CD4-positive, alpha-beta T cell treated with Interleukin-12 subunit alpha and Interleukin-12 subunit beta, for 1 hour (primary cell): ENCODE data around the gene MAG.

Source experiments
- DNase-seq: peaks from one replicate; pipeline ENCODE4 v3.0.0-alpha.2; 2020

The MAG gene, protein sequence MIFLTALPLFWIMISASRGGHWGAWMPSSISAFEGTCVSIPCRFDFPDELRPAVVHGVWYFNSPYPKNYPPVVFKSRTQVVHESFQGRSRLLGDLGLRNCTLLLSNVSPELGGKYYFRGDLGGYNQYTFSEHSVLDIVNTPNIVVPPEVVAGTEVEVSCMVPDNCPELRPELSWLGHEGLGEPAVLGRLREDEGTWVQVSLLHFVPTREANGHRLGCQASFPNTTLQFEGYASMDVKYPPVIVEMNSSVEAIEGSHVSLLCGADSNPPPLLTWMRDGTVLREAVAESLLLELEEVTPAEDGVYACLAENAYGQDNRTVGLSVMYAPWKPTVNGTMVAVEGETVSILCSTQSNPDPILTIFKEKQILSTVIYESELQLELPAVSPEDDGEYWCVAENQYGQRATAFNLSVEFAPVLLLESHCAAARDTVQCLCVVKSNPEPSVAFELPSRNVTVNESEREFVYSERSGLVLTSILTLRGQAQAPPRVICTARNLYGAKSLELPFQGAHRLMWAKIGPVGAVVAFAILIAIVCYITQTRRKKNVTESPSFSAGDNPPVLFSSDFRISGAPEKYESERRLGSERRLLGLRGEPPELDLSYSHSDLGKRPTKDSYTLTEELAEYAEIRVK

GRCh38 chr19:35291916-35292315 is at the start of gene MAG:
Gene MAG, plus strand, starts transcription at chr19:35292161. Its CDS starts 3,248 bp downstream, at chr19:35295409.
- no peak for DNase-seq

DNA sequence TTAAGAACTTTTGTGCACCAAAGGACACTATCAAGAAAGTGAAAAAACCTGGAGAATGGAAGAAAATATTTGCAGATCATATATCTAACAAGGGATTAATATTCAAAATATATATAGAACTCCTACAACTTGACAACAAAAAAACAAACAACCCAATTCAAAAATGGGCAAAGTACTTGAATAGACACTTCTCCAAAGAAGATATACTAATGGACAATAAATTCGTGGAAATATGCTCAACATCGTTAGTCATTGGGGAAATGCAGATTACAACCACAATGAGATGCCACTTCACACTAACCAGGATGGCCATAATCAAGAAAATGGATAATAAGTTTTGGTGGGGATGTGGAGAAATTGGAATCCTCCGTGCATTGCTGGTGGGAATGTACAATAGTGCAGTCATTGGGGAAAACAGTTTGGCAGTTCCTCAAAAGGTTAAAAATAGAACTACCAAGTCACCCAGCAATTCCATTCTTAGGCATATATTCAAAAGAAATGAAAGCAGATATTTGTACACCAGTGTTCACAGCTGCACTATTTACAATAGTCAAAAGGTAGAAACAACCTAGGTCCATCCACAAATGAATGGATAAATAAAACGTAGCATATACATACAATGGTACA is 45.4 kb upstream of the MAG start:
- DNase-seq, result no peak

DNA sequence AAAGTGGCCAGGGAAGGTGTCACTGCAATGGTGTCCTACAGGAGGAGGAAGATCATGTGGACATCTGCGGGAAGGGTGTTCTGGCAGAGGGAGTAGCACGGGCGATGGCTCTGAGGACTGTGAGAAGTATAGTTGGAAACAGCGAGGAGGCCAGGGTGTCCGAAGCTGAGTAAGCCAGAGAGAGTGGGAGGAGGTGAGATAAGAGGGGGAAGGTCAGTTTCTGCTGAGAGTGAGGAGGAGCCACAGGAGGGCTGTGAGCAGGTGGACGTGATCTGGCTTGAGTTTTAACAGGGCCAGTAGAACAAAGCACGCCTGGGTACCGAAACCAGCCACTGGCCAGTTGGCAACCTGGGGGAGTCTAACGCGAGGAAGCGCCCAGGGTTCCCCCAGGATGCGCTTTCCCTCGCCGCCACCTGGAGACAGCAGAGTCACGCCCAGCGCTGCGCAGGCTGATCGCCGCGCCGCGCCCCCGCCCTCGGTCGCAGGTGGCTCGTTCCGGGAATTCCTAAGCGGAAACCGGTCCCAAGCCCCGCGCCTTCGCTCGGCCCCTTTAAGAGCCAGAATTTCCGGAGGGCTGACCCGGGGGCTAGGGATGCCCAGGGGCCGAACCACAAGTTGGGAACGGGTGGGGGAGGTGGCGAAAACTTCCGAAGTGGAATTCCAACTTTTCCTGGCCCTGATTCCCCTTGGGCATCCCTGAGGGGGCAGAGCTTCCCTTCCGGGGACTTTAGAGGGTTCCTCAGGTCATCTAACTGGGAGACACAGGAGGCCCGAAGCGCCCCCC is 44.2 kb upstream of the MAG start:
- peak; percentile 72 for DNase-seq

GRCh38 chr19:35248310-35249145 is 43.4 kb upstream of the MAG start, which contains the start of gene LSR:
Gene LSR, plus strand, starts transcription at chr19:35249002. Its CDS starts 21 bp downstream, at chr19:35249023.
- peak; percentile 85 for DNase-seq

DNA sequence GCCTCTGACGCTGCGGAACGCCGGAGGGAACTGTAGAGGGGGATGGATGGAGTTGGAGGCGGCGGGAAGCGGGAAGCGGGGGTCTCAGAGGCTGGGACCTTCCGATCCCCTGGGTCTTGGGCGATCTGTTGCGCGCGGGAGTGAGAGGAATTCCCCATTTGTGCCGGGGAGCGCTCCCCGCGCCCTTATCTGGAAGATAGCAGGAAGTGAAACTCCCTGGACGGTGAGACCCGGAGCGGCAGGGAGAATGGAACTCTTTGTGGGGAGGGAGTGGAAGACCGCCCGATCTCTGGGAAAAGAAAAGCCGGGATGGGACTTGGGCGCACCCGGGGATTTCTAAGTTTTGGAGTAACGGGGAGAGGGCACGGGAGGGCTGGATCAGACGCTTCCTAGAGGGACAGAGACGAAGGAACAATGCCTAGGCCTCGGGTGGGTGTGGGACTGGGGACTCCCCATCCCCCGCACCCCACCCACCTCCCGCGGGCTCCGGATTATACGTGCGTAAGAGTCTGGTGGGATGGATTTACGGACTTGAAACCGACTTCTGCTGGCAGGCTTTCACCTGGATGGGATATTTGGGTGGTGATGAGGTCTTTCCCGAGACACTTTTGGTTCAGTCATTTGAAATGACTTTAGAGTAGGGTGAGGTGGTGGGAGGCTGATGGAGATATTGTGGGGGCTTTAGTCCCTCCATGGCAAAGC is 42.7 kb upstream of the MAG start:
- DNase-seq, result no peak

DNA sequence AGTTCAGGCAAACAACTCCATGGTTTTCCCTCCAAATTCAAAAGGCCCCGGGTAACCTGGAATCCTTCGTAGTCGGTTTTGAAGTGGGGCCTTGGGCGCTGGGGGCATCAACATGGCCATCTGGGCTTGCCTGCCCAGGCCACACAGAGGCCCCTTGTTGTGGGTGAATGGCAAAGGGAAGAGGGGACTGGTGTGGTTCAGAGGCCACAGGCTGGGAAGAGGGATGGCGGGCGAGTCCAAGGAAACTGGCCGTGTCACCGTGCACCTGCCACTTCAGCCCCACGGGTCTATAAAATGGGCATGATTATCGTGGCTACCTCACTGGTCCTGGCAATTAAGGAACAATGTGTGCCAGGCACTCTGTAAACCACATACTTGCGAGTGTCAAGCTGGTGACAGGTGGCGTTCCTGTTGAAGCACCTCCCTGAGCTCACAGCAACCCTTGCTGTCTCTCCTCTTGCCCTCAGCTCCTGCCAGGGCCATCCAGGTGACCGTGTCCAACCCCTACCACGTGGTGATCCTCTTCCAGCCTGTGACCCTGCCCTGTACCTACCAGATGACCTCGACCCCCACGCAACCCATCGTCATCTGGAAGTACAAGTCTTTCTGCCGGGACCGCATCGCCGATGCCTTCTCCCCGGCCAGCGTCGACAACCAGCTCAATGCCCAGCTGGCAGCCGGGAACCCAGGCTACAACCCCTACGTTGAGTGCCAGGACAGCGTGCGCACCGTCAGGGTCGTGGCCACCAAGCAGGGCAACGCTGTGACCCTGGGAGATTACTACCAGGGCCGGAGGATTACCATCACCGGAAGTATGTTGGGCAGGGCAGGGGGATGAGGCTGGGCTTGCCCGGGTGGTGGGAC is 41.9 kb upstream of the MAG start:
- DNase-seq, result no peak

- no peak for DNase-seq
These were observed 40.5 kb upstream of the MAG start for GRCh38 chr19:35251456-35251855.

- no peak for DNase-seq
These were observed 38.4 kb upstream of the MAG start for GRCh38 chr19:35253316-35254286.

GRCh38 chr19:35254341-35255297 is 37.3 kb upstream of the MAG start:
- no peak for DNase-seq

- DNase-seq, result no peak
These were observed 35.4 kb upstream of the MAG start for GRCh38 chr19:35256566-35256965.

GRCh38 chr19:35257113-35257461 is 34.9 kb upstream of the MAG start:
- no peak for DNase-seq

GRCh38 chr19:35260694-35261304 is 31.2 kb upstream of the MAG start:
- DNase-seq, result no peak

DNA sequence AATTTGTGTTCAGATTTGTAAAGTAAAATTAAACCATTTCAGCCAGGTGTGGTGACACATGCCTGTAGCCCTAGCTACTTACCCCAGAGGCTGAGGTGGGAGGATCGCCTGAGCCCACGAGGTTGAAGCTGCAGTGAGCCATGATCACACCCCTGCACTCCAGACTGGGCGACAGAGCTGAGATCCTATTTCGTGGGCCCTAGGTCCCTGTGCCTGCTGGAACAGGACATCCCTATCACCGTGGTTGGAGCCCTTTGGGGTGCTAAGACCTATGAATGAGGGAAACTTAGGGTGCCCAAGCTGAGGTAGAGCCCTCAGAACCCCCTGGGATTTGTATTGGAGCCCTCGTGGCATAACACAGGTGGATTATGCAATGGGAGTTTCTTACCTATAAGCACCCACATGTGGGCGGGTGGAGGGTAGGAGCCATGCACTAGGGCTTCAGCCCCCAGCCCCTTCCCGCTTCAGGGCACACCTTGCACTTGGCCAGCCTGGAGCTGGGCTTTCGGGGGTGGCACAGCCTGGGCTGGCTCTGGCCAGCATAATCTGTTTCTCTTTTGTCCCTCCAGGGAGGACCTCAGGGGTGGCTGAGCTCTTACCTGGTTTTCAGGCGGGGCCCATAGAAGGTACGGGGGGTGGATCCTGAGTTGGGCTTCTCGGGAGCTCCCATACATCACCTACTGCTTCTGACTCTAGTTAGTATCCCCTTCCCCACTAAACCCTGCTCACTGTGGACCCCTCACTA is 30.4 kb upstream of the MAG start:
- DNase-seq, result no peak

- no peak for DNase-seq
These were observed 29.7 kb upstream of the MAG start for GRCh38 chr19:35262101-35262761.

GRCh38 chr19:35264268-35265125 is 27.5 kb upstream of the MAG start:
- no peak for DNase-seq
